Measurements from ENCODE around the gene ARFGAP1.

GRCh38 chr20:63313349-63314014, 40.9 kb downstream of the ARFGAP1 start:
- TF ChIP-seq, protein P1, sequence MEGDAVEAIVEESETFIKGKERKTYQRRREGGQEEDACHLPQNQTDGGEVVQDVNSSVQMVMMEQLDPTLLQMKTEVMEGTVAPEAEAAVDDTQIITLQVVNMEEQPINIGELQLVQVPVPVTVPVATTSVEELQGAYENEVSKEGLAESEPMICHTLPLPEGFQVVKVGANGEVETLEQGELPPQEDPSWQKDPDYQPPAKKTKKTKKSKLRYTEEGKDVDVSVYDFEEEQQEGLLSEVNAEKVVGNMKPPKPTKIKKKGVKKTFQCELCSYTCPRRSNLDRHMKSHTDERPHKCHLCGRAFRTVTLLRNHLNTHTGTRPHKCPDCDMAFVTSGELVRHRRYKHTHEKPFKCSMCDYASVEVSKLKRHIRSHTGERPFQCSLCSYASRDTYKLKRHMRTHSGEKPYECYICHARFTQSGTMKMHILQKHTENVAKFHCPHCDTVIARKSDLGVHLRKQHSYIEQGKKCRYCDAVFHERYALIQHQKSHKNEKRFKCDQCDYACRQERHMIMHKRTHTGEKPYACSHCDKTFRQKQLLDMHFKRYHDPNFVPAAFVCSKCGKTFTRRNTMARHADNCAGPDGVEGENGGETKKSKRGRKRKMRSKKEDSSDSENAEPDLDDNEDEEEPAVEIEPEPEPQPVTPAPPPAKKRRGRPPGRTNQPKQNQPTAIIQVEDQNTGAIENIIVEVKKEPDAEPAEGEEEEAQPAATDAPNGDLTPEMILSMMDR (IDR thresholded peaks at IDR 0.05; ENCODE audit: insufficient read depth, low read depth, low read length): no peak
- no peak for TF ChIP-seq EZH2 (IDR thresholded peaks at IDR 0.05; ENCODE audit: insufficient read depth, low read length)
